Right atrium auricular region (tissue), 2 donors: ENCODE measurements around the gene BIRC6. TPM values are rescaled to one million over a fixed set of nuclear protein-coding genes. Genes with fewer than 3 reads are reported as not detected.
"Not testable (repeated sequence)": the region's sequence is repeated elsewhere in the genome, so short reads cannot be mapped to it uniquely, and the experiment has no call there.

Experiments used
- DNase-seq: peaks from one replicate; pipeline ENCODE4 v3.0.0-alpha.2; 2019; ENCODE audit warnings: low spot score
- H3K27ac ChIP-seq, 2 donors: fragments of 200-600 bp; sonication (generic); 1 replicate in 1 of 2; 2 replicates in 1 of 2; pipeline ENCODE4 v1.5.1; 2016 to 2019
- H3K27me3 ChIP-seq, 2 donors: fragments of 200-600 bp; sonication (generic); one replicate each; pipeline versions ENCODE4 v1.5.1 to v1.6.0; 2017 to 2019
- H3K36me3 ChIP-seq: fragments of 200-600 bp; sonication (generic); one replicate; pipeline ENCODE4 v1.5.1; 2016
- H3K4me1 ChIP-seq, 2 donors: fragments of 200-600 bp; sonication (generic); one replicate each; pipeline versions ENCODE4 v1.5.1 to v1.6.0; 2017 to 2019
- H3K4me3 ChIP-seq, 2 donors: fragments of 200-600 bp; sonication (generic); 1 replicate in 1 of 2; 2 replicates in 1 of 2; pipeline ENCODE4 v1.5.1; 2017 to 2019; ENCODE audit warnings: mild to moderate bottlenecking in 1 of 2, moderate library complexity in 1 of 2
- H3K9me3 ChIP-seq, 2 donors: fragments of 200-600 bp; sonication (generic); one replicate each; pipeline ENCODE4 v1.5.1; 2019
- total RNA-seq, 2 donors: library from RNA; depleted of rRNA; stranded (reverse); fragments of >200 nt; gene quantifications; one replicate each; pipeline ENCODE4 v1.1.0, GENCODE V29; 2016
- TF ChIP-seq, protein P1 (sequence below), 2 donors: fragments of 200-600 bp; sonication (generic); IDR thresholded peaks; one replicate each; pipeline ENCODE4 v1.5.1; 2019; ENCODE audit warnings: antibody characterized with exemption in 2 of 2

Gene BIRC6, protein sequence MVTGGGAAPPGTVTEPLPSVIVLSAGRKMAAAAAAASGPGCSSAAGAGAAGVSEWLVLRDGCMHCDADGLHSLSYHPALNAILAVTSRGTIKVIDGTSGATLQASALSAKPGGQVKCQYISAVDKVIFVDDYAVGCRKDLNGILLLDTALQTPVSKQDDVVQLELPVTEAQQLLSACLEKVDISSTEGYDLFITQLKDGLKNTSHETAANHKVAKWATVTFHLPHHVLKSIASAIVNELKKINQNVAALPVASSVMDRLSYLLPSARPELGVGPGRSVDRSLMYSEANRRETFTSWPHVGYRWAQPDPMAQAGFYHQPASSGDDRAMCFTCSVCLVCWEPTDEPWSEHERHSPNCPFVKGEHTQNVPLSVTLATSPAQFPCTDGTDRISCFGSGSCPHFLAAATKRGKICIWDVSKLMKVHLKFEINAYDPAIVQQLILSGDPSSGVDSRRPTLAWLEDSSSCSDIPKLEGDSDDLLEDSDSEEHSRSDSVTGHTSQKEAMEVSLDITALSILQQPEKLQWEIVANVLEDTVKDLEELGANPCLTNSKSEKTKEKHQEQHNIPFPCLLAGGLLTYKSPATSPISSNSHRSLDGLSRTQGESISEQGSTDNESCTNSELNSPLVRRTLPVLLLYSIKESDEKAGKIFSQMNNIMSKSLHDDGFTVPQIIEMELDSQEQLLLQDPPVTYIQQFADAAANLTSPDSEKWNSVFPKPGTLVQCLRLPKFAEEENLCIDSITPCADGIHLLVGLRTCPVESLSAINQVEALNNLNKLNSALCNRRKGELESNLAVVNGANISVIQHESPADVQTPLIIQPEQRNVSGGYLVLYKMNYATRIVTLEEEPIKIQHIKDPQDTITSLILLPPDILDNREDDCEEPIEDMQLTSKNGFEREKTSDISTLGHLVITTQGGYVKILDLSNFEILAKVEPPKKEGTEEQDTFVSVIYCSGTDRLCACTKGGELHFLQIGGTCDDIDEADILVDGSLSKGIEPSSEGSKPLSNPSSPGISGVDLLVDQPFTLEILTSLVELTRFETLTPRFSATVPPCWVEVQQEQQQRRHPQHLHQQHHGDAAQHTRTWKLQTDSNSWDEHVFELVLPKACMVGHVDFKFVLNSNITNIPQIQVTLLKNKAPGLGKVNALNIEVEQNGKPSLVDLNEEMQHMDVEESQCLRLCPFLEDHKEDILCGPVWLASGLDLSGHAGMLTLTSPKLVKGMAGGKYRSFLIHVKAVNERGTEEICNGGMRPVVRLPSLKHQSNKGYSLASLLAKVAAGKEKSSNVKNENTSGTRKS (N-terminal part only)
- total RNA-seq, result 10 to 100 TPM; 50.4 to 50.6 TPM

DNA sequence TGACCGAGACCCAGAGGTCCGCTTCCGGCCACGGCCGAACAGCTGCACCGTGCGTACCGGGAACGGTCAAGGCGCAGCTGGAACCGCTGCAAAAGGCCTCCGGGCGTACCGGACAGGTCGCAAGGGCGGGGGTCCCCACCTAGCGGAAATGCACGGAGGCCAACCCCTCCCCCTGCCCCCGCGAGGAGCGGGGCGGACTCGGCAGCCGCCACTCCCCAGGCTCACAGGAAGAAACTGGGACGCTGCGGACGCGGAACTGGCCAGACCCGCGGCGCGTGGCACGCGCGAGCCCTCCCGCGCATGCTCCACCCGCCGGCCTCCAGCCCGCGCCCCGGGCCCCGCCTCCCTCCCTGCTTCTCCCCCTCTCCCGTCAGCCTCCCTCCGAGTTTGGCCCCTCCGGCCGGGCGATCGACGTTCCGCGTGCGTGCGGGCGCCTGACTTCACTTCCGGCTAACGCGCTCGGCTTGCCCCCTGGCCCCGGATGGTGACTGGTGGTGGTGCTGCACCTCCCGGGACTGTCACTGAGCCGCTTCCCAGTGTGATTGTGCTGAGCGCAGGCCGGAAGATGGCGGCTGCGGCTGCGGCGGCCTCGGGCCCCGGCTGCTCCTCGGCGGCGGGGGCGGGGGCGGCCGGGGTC lies at the start of gene BIRC6:
Gene BIRC6, plus strand, starts transcription at position 343 of the 637 bp plus-strand sequence. Its CDS starts 139 bp downstream, at position 482.
- peak; percentile 98 for DNase-seq
- no peaks in the 10 kb centered on the region for H3K27me3 ChIP-seq
- no peaks in the 10 kb centered on the region for H3K36me3 ChIP-seq
- peak within 1 kb of the TSS; percentile 86 to 93 for H3K4me3 ChIP-seq
- TF ChIP-seq, protein P1, sequence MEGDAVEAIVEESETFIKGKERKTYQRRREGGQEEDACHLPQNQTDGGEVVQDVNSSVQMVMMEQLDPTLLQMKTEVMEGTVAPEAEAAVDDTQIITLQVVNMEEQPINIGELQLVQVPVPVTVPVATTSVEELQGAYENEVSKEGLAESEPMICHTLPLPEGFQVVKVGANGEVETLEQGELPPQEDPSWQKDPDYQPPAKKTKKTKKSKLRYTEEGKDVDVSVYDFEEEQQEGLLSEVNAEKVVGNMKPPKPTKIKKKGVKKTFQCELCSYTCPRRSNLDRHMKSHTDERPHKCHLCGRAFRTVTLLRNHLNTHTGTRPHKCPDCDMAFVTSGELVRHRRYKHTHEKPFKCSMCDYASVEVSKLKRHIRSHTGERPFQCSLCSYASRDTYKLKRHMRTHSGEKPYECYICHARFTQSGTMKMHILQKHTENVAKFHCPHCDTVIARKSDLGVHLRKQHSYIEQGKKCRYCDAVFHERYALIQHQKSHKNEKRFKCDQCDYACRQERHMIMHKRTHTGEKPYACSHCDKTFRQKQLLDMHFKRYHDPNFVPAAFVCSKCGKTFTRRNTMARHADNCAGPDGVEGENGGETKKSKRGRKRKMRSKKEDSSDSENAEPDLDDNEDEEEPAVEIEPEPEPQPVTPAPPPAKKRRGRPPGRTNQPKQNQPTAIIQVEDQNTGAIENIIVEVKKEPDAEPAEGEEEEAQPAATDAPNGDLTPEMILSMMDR (IDR thresholded peaks at IDR 0.05), result no peak
- H3K9me3 ChIP-seq, result no peaks in the 10 kb centered on the region
- H3K4me1 ChIP-seq, result peaks cover 0 to 29% of the 10 kb centered on the region in 2 donors
- peak within 1 kb of the TSS; percentile 95 to 99 for H3K27ac ChIP-seq

DNA sequence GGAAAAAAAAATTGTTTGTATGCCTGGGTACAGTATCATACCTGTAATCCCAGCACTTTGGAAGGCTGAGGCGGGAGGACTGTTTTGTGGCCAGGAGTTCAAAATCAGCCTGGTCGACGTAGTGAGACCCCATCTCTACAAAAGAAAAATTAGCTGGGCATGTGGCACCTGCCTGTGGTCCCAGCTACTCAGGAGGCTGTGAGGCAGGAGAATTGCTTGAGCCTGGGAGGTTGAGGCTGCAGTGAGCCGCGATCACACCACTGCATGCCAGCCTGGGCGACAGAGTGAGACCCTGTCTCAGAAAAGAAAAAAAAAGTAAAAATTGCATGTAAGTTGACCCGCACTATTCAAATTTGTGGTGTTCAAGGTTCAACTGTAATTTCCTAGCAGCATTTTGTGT lies 46.2 kb upstream of the BIRC6 start:
- DNase-seq, result no peak
- H3K27me3 ChIP-seq, result no peaks in the 10 kb centered on the region
- no peak overlapping the region for H3K4me3 ChIP-seq
- no peaks in the 10 kb centered on the region for H3K9me3 ChIP-seq
- TF ChIP-seq, protein P1 (IDR thresholded peaks at IDR 0.05), result no peak
- H3K4me1 ChIP-seq, result no peaks in the 10 kb centered on the region
- H3K36me3 ChIP-seq, result peaks cover 27% of the 10 kb centered on the region
- H3K27ac ChIP-seq, result no peak overlapping the region

DNA sequence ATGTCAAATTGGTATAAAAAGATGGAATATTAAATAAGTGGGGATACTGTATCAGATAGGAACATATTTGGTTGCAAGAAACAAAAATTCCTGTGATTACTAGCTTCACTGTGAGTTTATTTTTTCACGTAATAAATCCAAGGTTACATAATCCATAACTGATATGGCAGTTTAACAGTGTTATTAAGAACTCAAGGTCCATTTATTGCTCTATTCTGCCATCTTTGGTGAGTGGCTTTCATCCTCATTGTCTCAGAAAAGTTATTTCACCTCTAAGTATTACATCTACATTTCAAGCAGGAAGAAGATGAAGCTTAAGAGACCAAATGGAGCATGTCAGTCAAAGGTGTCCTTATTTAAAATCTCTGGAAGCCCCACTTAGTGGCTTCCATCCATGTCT lies 41.9 kb upstream of the BIRC6 start:
- peaks cover 8% of the 10 kb centered on the region for H3K36me3 ChIP-seq
- H3K4me3 ChIP-seq, result no peak overlapping the region
- H3K9me3 ChIP-seq, result no peaks in the 10 kb centered on the region
- H3K4me1 ChIP-seq, result no peaks in the 10 kb centered on the region
- TF ChIP-seq, protein P1 (IDR thresholded peaks at IDR 0.05), result no peak
- DNase-seq, result no peak
- no peaks in the 10 kb centered on the region for H3K27me3 ChIP-seq
- no peak overlapping the region for H3K27ac ChIP-seq

DNA sequence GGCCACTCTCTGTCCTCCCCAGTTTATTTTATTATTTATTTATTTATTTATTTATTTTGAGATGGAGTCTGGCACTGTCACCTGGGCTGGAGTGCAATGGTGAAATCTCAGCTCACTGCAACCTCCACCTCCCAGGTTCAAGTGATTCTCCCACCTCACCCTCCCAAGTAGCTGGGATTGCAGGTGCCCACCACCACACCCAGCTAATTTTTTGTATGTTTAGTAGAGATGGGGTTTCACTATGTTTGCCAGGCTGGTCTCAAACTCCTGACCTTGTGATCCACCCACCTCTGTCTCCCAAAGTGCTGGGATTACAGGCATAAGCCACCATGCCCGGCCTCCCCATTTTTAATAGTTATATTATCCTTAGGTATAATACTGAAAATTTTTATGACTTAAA lies 28.1 kb upstream of the BIRC6 start:
- H3K27ac ChIP-seq, result not testable (repeated sequence)

DNA sequence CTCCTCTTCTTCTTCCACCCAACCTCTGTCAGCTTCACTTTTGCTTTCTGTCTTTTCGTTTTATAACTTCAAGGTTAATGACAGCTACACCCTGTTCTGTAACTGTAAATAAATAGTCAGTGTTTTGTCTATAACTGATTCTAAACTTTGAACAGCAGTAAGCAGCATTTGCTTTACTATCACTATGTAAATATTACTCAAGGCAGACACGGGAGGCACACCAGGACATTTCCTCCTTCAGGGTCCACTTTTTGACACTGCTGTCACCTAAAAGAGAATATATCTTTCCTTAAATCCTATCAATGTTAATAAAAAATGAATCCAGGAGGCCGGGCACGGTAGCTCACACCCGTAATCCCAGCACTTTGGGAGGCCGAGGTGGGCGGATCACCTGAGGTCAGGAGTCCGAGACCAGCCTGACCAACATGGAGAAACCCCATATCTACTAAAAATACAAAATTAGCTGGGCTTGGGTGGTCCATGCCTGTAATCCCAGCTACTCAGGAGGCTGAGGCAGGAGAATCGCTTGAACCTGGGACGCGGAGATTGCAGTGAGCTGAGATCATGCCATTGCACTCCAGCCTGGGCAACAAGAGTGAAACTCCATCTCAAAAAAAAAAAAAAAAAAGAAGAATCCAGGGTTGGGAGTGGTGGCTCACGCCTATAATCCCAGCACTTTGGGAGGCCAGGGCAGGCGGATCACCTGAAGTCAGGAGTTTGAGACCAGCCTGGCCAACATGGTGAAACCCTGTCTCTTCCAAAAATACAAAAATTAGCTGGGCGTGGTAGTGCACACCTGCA lies 27.4 kb upstream of the BIRC6 start:
- H3K36me3 ChIP-seq, H3K27ac ChIP-seq, DNase-seq, H3K4me3 ChIP-seq, H3K9me3 ChIP-seq, H3K27me3 ChIP-seq, H3K4me1 ChIP-seq: not testable (repeated sequence)

More for the DNA sequence above, 28.1 kb upstream of the BIRC6 start:
- not testable (repeated sequence) for H3K4me3 ChIP-seq, H3K27me3 ChIP-seq, H3K9me3 ChIP-seq, H3K4me1 ChIP-seq, H3K36me3 ChIP-seq, DNase-seq
